COLO668 (cell line): Measurements from ENCODE around the gene F8A1.
"Not testable (repeated sequence)": the region's sequence is repeated elsewhere in the genome, so short reads cannot be mapped to it uniquely, and the experiment has no call there.

ENCODE experiments used
- DNase-seq: peaks from one replicate; lab custom pipeline; 2025; ENCODE audit not compliant: unreplicated experiment; lab: John Stamatoyannopoulos, UW

F8A1 gene

GRCh38 chrX:154886069-154886788 lies at the start of gene F8A1:
Gene F8A1 (plus strand): TSS chrX:154886355. CDS start chrX:154886375, 20 bp downstream.
- DNase-seq, result not testable (repeated sequence)

- no peak for DNase-seq
Measured at GRCh38 chrX:154840856-154841255, 45.3 kb upstream of the F8A1 start.

- DNase-seq, result no peak
Measured at GRCh38 chrX:154850957-154851611, 35.1 kb upstream of the F8A1 start.

GRCh38 chrX:154855256-154855655 lies 30.9 kb upstream of the F8A1 start:
- no peak for DNase-seq

GRCh38 chrX:154868522-154868921 lies 17.6 kb upstream of the F8A1 start:
- not testable (repeated sequence) for DNase-seq

GRCh38 chrX:154873329-154873728 lies 12.8 kb upstream of the F8A1 start:
- no peak for DNase-seq

- not testable (repeated sequence) for DNase-seq
Measured at GRCh38 chrX:154884069-154884468, 2.1 kb upstream of the F8A1 start.

GRCh38 chrX:154885057-154885456 lies 1.1 kb upstream of the F8A1 start:
- DNase-seq, result not testable (repeated sequence)

- not testable (repeated sequence) for DNase-seq
Measured at GRCh38 chrX:154885549-154885948, 606 bp upstream of the F8A1 start.

GRCh38 chrX:154886789-154887221 lies 650 bp downstream of the F8A1 start:
- not testable (repeated sequence) for DNase-seq

- no peak for DNase-seq
Measured at GRCh38 chrX:154890990-154891639, 5.0 kb downstream of the F8A1 start.

GRCh38 chrX:154892296-154892695 lies 6.1 kb downstream of the F8A1 start:
- no peak for DNase-seq

GRCh38 chrX:154900323-154900722 lies 14.2 kb downstream of the F8A1 start:
- DNase-seq, result no peak

- no peak for DNase-seq
Measured at GRCh38 chrX:154902408-154902807, 16.3 kb downstream of the F8A1 start.

GRCh38 chrX:154908821-154909220 lies 22.7 kb downstream of the F8A1 start:
- DNase-seq, result no peak

- DNase-seq, result not testable (repeated sequence)
Measured at GRCh38 chrX:154910048-154910447, 23.9 kb downstream of the F8A1 start.

- not testable (repeated sequence) for DNase-seq
Measured at GRCh38 chrX:154910528-154910927, 24.4 kb downstream of the F8A1 start.

GRCh38 chrX:154914052-154914451 lies 27.9 kb downstream of the F8A1 start:
- DNase-seq, result no peak

GRCh38 chrX:154918060-154918483 lies 31.9 kb downstream of the F8A1 start:
- DNase-seq, result peak; percentile 55

GRCh38 chrX:154924771-154925170 lies 38.6 kb downstream of the F8A1 start:
- not testable (repeated sequence) for DNase-seq
